Effector memory CD4-positive, alpha-beta T cell (primary cell): ENCODE data around the gene GJA5.

Experiments
- DNase-seq, 3 donors: peaks; one replicate each; pipeline ENCODE4 v3.0.0-alpha.2; 2020
- H3K27ac ChIP-seq: 2 replicates; pipeline ENCODE4 v1.7.0; 2013; ENCODE audit warnings: mild to moderate bottlenecking, low read length, moderate library complexity; ENCODE audit not compliant: insufficient read depth, poor library complexity, severe bottlenecking
- H3K27me3 ChIP-seq: replicated peaks from 2 replicates; pipeline ENCODE4 v1.7.0; 2013; ENCODE audit warnings: mild to moderate bottlenecking, low read length; ENCODE audit not compliant: insufficient read depth, control insufficient read depth, poor library complexity, severe bottlenecking
- H3K36me3 ChIP-seq: 2 replicates; pipeline ENCODE4 v1.7.0; 2013; ENCODE audit warnings: mild to moderate bottlenecking, low read length, moderate library complexity; ENCODE audit not compliant: control insufficient read depth, insufficient read depth
- H3K4me1 ChIP-seq: 2 replicates; pipeline ENCODE4 v1.7.0; 2013; ENCODE audit warnings: low read length, mild to moderate bottlenecking; ENCODE audit not compliant: control insufficient read depth, insufficient read depth, poor library complexity, severe bottlenecking
- H3K4me3 ChIP-seq: 2 replicates; pipeline ENCODE4 v1.7.0; 2013; ENCODE audit warnings: low read length, low read depth, mild to moderate bottlenecking; ENCODE audit not compliant: insufficient read depth, poor library complexity, severe bottlenecking
- H3K9me3 ChIP-seq: 2 replicates; pipeline ENCODE4 v1.7.0; 2013; ENCODE audit warnings: mild to moderate bottlenecking, low read length, moderate library complexity; ENCODE audit not compliant: control insufficient read depth

The GJA5 gene

GRCh38 chr1:147750618-147751217, 9.7 kb downstream of the GJA5 start:
- Histone ChIP-seq H3K4me3 (no peak overlapping the region), H3K36me3 (no peaks in the 10 kb centered on the region), H3K27ac (no peak overlapping the region), H3K9me3 (no peaks in the 10 kb centered on the region), H3K4me1 (no peaks in the 10 kb centered on the region), H3K27me3 (no peaks in the 10 kb centered on the region)
- DNase-seq: no peak

- Histone ChIP-seq H3K36me3 (no peaks in the 10 kb centered on the region), H3K27me3 (no peaks in the 10 kb centered on the region), H3K4me1 (no peaks in the 10 kb centered on the region), H3K27ac (no peak overlapping the region), H3K4me3 (no peak overlapping the region), H3K9me3 (no peaks in the 10 kb centered on the region)
- DNase-seq: no peak
Observed at GRCh38 chr1:147749792-147750191, 10.6 kb downstream of the GJA5 start.

- no peaks in the 10 kb centered on the region for H3K4me1 ChIP-seq
- no peaks in the 10 kb centered on the region for H3K27me3 ChIP-seq
- no peaks in the 10 kb centered on the region for H3K9me3 ChIP-seq
- H3K4me3 ChIP-seq: no peak overlapping the region
- no peak for DNase-seq
- H3K36me3 ChIP-seq: no peaks in the 10 kb centered on the region
- no peak overlapping the region for H3K27ac ChIP-seq
Observed at GRCh38 chr1:147748676-147749350, 11.6 kb downstream of the GJA5 start.

GRCh38 chr1:147747966-147748365, 12.4 kb downstream of the GJA5 start:
- DNase-seq: no peak
- Histone ChIP-seq H3K27me3 (no peaks in the 10 kb centered on the region), H3K36me3 (no peaks in the 10 kb centered on the region), H3K9me3 (no peaks in the 10 kb centered on the region), H3K4me1 (no peaks in the 10 kb centered on the region), H3K27ac (no peak overlapping the region), H3K4me3 (no peak overlapping the region)

GRCh38 chr1:147745271-147745670, 15.1 kb downstream of the GJA5 start:
- H3K27ac ChIP-seq: no peak overlapping the region
- no peak overlapping the region for H3K4me3 ChIP-seq
- H3K4me1 ChIP-seq: no peaks in the 10 kb centered on the region
- DNase-seq: no peak
- H3K9me3 ChIP-seq: no peaks in the 10 kb centered on the region
- no peaks in the 10 kb centered on the region for H3K27me3 ChIP-seq
- H3K36me3 ChIP-seq: no peaks in the 10 kb centered on the region

- no peaks in the 10 kb centered on the region for H3K9me3 ChIP-seq
- no peaks in the 10 kb centered on the region for H3K36me3 ChIP-seq
- H3K4me1 ChIP-seq: no peaks in the 10 kb centered on the region
- H3K27ac ChIP-seq: no peak overlapping the region
- no peak for DNase-seq
- no peaks in the 10 kb centered on the region for H3K27me3 ChIP-seq
- no peak overlapping the region for H3K4me3 ChIP-seq
Observed at GRCh38 chr1:147741065-147741464, 19.3 kb downstream of the GJA5 start.

GRCh38 chr1:147740391-147740790, 20.0 kb downstream of the GJA5 start:
- peaks cover 3% of the 10 kb centered on the region for H3K4me1 ChIP-seq
- no peak overlapping the region for H3K4me3 ChIP-seq
- no peak for DNase-seq

GRCh38 chr1:147738739-147739476, 21.5 kb downstream of the GJA5 start:
- DNase-seq: no peak
- H3K4me1 ChIP-seq: peaks cover 4% of the 10 kb centered on the region

More at GRCh38 chr1:147740391-147740790, 20.0 kb downstream of the GJA5 start:
- no peaks in the 10 kb centered on the region for H3K36me3 ChIP-seq
- no peaks in the 10 kb centered on the region for H3K9me3 ChIP-seq
- H3K27me3 ChIP-seq: no peaks in the 10 kb centered on the region
- H3K27ac ChIP-seq: no peak overlapping the region

GRCh38 chr1:147738129-147738528, 22.3 kb downstream of the GJA5 start:
- no peaks in the 10 kb centered on the region for H3K9me3 ChIP-seq
- DNase-seq: no peak
- H3K4me3 ChIP-seq: no peak overlapping the region
- no peaks in the 10 kb centered on the region for H3K27me3 ChIP-seq
- peaks cover 4% of the 10 kb centered on the region for H3K4me1 ChIP-seq
- H3K27ac ChIP-seq: no peak overlapping the region
- no peaks in the 10 kb centered on the region for H3K36me3 ChIP-seq

More at GRCh38 chr1:147738739-147739476, 21.5 kb downstream of the GJA5 start:
- Histone ChIP-seq H3K36me3 (no peaks in the 10 kb centered on the region), H3K27me3 (no peaks in the 10 kb centered on the region), H3K27ac (no peak overlapping the region), H3K9me3 (no peaks in the 10 kb centered on the region), H3K4me3 (no peak overlapping the region)

- Histone ChIP-seq H3K27ac (no peak overlapping the region), H3K36me3 (no peaks in the 10 kb centered on the region), H3K27me3 (no peaks in the 10 kb centered on the region), H3K4me3 (no peak overlapping the region), H3K9me3 (no peaks in the 10 kb centered on the region), H3K4me1 (peaks cover 4% of the 10 kb centered on the region)
- no peak for DNase-seq
Observed at GRCh38 chr1:147736883-147737282, 23.5 kb downstream of the GJA5 start.
